ENCODE measurements around the gene CPSF3. TPM values are rescaled to one million over a fixed set of nuclear protein-coding genes. Genes with fewer than 3 reads are reported as not detected.

Gene CPSF3
- total RNA-seq, 1 experiment from 2014 or later: 68.5 TPM

GRCh38 chr2:9424447-9425164, 1.2 kb downstream of the CPSF3 start (continued):
- TF ChIP-seq CTCF (IDR thresholded peaks at IDR 0.05 in 2 of 3, conservative IDR thresholded peaks at IDR 0.05 in 1 of 3; ENCODE audit: borderline replicate concordance in 1 of 3, insufficient read depth in 1 of 3, low read depth in 2 of 3, low read length in 2 of 3): no peak
- no peak for TF ChIP-seq EZH2 (IDR thresholded peaks at IDR 0.05)
- TF ChIP-seq CBX3 (IDR thresholded peaks at IDR 0.05; ENCODE audit: low read depth): no peak
- no peak for TF ChIP-seq JUND (IDR thresholded peaks at IDR 0.05)
- TF ChIP-seq SIN3A (IDR thresholded peaks at IDR 0.05; ENCODE audit: low read depth): no peak
- TF ChIP-seq RAD21 (IDR thresholded peaks at IDR 0.05; ENCODE audit: low read depth): no peak
- TF ChIP-seq ZBTB33 (IDR thresholded peaks at IDR 0.05; ENCODE audit: extremely low read depth, insufficient replicate concordance, low read length): no peak

GRCh38 chr2:9428965-9429577, 5.6 kb downstream of the CPSF3 start:
- Histone ChIP-seq H3K9me3 (ENCODE audit: control insufficient read depth in 1 of 2, insufficient read depth in 1 of 2, low read depth in 1 of 2, low read length in 2 of 2) (no peaks in the 10 kb centered on the region), H3K27ac (ENCODE audit: low read depth, low read length) (no peak overlapping the region), H3K9me2 (ENCODE audit: insufficient read depth) (no peaks in the 10 kb centered on the region), H2AFZ (ENCODE audit: low read depth, low read length, poor library complexity, severe bottlenecking) (no peak overlapping the region), H3K4me1 (ENCODE audit: control insufficient read depth in 1 of 2, insufficient read depth in 2 of 2, low read length in 2 of 2) (peaks cover 11 to 37% of the 10 kb centered on the region in 2 experiments), H3K27me3 (ENCODE audit: insufficient read depth, low read length) (no peaks in the 10 kb centered on the region), H3K4me3 (replicated peaks in 1 of 2; ENCODE audit: low read depth in 1 of 2, low read length in 2 of 2) (no peak overlapping the region), H3K9ac (ENCODE audit: low read length) (no peak overlapping the region), H3K79me2 (ENCODE audit: insufficient read depth, low read length) (peaks cover 15% of the 10 kb centered on the region), H4K20me1 (ENCODE audit: insufficient read depth) (no peaks in the 10 kb centered on the region), H3K4me2 (ENCODE audit: low read length) (0 out of 2 replicates have a peak overlapping the region, but pooled peaks have one; percentile 22), H3K36me3 (ENCODE audit: control insufficient read depth in 1 of 2, insufficient read depth in 2 of 2, low read length in 2 of 2) (peaks cover 20 to 22% of the 10 kb centered on the region in 2 experiments; a peak in 3 of 4 replicates)
- ATAC-seq (peak; percentile 26; the same call in 1 of the 2 replicates), DNase-seq (ENCODE audit: low read depth, low spot score) (no peak)
- ChIA-PET CTCF (no interaction called here), RAD21 (ENCODE audit: low non-redundant PET in 1 of 2, low total read pairs in 2 of 2, uncharacterized antibody in 2 of 2, unreplicated experiment in 2 of 2) (no interaction called here), POLR2A (no interaction called here)
- no TSS peak for BruUV-seq (replicated peaks)
- intact Hi-C loops (cut with micrococcal nuclease): no loop called here
- no peak for TF ChIP-seq EZH2phosphoT487 (IDR thresholded peaks at IDR 0.05; ENCODE audit: borderline replicate concordance)
- TF ChIP-seq ZNF274 (IDR thresholded peaks at IDR 0.05; ENCODE audit: low read depth, low read length): no peak
- TF ChIP-seq MAX (IDR thresholded peaks at IDR 0.05): no peak
- TF ChIP-seq EZH2 (IDR thresholded peaks at IDR 0.05): no peak
- TF ChIP-seq JUND (IDR thresholded peaks at IDR 0.05): no peak
- no peak for TF ChIP-seq TCF7L2 (IDR thresholded peaks at IDR 0.05; ENCODE audit: borderline replicate concordance, extremely low read depth, insufficient read depth, insufficient read length)
- TF ChIP-seq CBX3 (IDR thresholded peaks at IDR 0.05; ENCODE audit: low read depth): no peak
- no peak for TF ChIP-seq RAD21 (IDR thresholded peaks at IDR 0.05; ENCODE audit: low read depth)
- TF ChIP-seq CEBPB (IDR thresholded peaks at IDR 0.05; ENCODE audit: low read depth): no peak
- TF ChIP-seq FOSL1 (IDR thresholded peaks at IDR 0.05; ENCODE audit: low read depth): no peak
- TF ChIP-seq REST (IDR thresholded peaks at IDR 0.05; ENCODE audit: low read depth): no peak

Data from HCT116 (cell line).